Mononuclear cell (primary cell): ENCODE data around the gene CHST11. TPM values are rescaled to one million over a fixed set of nuclear protein-coding genes. Genes with fewer than 3 reads are reported as not detected.

Source experiments
- H3K27me3 ChIP-seq: 2 replicates; pipeline ENCODE4 v1.6.0; 2011; ENCODE audit warnings: low read length, control low read depth; ENCODE audit not compliant: insufficient read depth
- H3K4me1 ChIP-seq: 2 replicates; pipeline ENCODE4 v1.5.1; 2011; ENCODE audit warnings: mild to moderate bottlenecking, low read length, control low read depth; ENCODE audit not compliant: insufficient read depth
- H3K4me3 ChIP-seq: 2 replicates; pipeline ENCODE4 v1.5.1; 2011; ENCODE audit warnings: mild to moderate bottlenecking, low read length, moderate library complexity
- H3K9me3 ChIP-seq: 2 replicates; pipeline ENCODE4 v1.5.1; 2011; ENCODE audit warnings: low read depth, mild to moderate bottlenecking, control low read depth, low read length
- total RNA-seq: library from RNA; depleted of rRNA; stranded (reverse); fragments of >200 nt; gene quantifications from one replicate; pipeline ENCODE4 v1.2.3, GENCODE V29; 2012

The CHST11 gene
- total RNA-seq, 1 donor, result 83.7 TPM

- H3K9me3 ChIP-seq, result no peaks in the 10 kb centered on the region
- H3K27me3 ChIP-seq, result no peaks in the 10 kb centered on the region
- peaks cover 83% of the 10 kb centered on the region for H3K4me1 ChIP-seq
- H3K4me3 ChIP-seq, result no peak overlapping the region
Observed at GRCh38 chr12:104494137-104494792, 37.5 kb downstream of the CHST11 start.

DNA sequence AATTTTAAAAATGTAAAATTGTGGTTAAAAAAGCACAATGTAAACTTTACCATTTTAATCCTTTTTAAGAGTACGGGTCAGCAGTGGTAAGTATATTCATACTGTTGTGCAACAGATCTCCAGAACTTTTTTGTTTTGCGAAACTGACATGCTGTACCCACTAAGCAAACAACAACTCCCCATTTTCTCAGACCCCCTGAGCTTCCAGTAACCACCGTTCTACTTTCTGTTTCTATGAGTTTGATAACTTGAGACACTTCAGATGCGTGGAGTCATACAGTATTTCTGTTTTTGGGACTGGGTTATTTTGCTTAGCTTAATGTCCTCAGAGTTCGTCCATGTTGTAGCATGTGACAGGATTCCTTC, 38.0 kb downstream of the CHST11 start:
- peaks cover 85% of the 10 kb centered on the region for H3K4me1 ChIP-seq
- no peaks in the 10 kb centered on the region for H3K9me3 ChIP-seq
- H3K27me3 ChIP-seq, result no peaks in the 10 kb centered on the region
- H3K4me3 ChIP-seq, result no peak overlapping the region

DNA sequence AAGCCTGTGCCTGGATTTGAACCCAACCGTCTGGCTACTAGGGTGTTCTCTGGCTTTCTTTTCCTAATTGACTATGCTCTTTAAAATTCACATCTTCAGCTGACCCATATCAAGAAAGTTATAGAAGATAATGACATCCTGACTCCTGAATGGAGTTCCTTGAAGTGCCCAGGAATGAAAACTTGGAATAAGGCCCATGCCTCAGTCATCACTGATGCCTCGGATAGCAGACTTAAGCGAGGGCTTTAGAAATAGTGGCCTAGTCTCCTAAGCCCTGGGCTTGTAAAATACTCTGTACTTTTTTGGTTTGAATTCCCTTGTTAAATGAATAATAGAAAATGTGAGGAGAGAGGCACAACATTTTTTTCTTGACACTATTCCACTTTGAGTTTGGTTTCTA, 39.0 kb downstream of the CHST11 start:
- H3K4me3 ChIP-seq, result no peak overlapping the region
- no peaks in the 10 kb centered on the region for H3K9me3 ChIP-seq
- no peaks in the 10 kb centered on the region for H3K27me3 ChIP-seq
- H3K4me1 ChIP-seq, result peaks cover 85% of the 10 kb centered on the region

DNA sequence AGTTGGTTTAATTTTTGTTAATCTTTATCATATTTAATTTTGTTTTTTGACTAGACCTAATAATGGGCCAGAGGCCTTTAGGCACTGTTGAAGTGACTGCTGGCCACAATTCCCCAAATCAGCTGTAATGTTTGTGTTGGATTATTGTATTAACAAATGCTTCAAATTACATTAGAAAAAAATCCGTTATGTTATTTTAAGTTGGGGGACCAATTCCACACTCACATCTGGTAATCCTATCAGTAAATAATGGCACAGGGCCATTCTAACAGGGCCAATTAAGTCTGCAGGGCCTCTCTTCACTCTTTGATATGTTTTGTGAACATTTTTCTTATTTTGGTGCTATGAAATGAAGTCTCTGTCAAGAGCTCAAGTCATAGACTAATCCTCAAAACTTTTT, 39.6 kb downstream of the CHST11 start:
- Histone ChIP-seq H3K4me1 (peaks cover 84% of the 10 kb centered on the region), H3K9me3 (no peaks in the 10 kb centered on the region), H3K27me3 (no peaks in the 10 kb centered on the region), H3K4me3 (no peak overlapping the region)

GRCh38 chr12:104498211-104498801, 41.6 kb downstream of the CHST11 start:
- Histone ChIP-seq H3K4me1 (peaks cover 86% of the 10 kb centered on the region), H3K4me3 (no peak overlapping the region), H3K9me3 (no peaks in the 10 kb centered on the region), H3K27me3 (no peaks in the 10 kb centered on the region)

DNA sequence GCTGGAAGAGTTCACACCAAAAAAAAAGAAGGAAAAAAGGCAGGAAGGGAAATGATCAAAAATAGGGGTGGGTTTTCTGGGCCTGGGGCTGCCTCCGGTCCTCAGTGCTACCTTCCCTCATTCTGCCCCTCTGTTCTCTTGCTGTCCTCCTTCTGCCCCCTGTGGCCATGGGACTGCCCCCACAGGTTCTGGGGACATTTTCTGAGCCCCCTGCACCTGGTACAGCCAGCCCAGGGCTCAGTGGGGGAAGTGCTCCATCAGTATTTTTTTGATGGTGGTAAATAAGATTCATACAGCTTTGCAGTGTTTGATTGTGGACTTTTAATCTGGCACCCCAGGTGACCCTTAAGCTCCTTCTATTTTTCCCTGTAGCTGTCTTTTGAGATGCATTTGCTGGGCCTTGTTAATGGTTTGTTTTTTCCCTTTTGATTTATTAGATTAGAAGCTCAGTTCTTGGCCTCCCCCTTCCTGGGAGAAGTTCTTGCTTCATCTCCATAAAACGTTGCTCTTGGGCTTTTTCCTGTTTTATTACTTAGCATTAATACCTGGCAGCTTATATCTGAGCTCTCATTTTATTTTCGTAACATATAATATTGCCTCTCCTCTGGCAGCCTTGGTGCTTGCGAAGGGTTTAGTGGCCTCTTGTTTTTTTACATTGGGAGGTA, 43.1 kb downstream of the CHST11 start:
- Histone ChIP-seq H3K9me3 (no peaks in the 10 kb centered on the region), H3K4me3 (no peak overlapping the region), H3K4me1 (peaks cover 80% of the 10 kb centered on the region), H3K27me3 (no peaks in the 10 kb centered on the region)

DNA sequence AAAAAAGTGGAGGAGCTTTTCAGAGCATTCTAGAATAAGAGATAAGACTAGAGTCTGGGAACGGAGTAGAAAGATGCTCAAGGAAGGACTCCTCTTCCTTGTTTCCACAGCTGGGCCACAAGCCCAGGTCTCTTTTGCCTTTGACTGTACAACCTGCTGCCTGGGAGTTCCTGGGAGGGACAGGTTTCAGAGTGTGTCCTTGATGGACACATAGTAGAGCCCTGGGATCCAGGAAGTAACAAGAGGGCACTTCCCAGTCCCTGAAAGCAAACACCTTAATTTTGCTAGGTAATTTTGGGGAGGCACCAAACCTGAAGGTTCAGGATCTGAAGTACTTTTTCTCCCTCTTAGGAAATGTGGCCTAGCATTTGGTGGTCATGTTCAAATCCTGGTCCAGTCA, 44.4 kb downstream of the CHST11 start:
- no peak overlapping the region for H3K4me3 ChIP-seq
- H3K27me3 ChIP-seq, result no peaks in the 10 kb centered on the region
- H3K9me3 ChIP-seq, result no peaks in the 10 kb centered on the region
- H3K4me1 ChIP-seq, result peaks cover 79% of the 10 kb centered on the region

DNA sequence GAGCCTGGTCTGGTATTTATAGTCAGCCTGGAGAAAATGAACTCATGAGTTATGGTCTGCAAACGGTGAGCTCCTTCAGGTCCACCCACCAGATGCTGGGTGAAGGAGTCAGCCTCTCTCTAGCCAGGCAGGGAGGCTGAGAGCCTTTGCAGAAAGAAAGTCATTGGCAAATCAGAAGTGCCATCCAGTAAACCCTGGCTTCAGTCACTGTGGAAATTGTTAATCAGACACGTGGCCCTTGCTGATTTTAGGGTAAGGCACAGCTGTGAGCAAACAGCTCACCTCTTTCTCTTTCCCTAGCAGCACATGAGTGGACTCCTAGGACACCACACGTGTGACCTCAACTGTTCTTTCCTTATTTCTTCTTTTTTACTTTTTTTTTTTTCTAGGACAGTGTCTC, 44.9 kb downstream of the CHST11 start:
- H3K4me1 ChIP-seq, result peaks cover 83% of the 10 kb centered on the region
- H3K9me3 ChIP-seq, result no peaks in the 10 kb centered on the region
- H3K27me3 ChIP-seq, result no peaks in the 10 kb centered on the region
- no peak overlapping the region for H3K4me3 ChIP-seq

DNA sequence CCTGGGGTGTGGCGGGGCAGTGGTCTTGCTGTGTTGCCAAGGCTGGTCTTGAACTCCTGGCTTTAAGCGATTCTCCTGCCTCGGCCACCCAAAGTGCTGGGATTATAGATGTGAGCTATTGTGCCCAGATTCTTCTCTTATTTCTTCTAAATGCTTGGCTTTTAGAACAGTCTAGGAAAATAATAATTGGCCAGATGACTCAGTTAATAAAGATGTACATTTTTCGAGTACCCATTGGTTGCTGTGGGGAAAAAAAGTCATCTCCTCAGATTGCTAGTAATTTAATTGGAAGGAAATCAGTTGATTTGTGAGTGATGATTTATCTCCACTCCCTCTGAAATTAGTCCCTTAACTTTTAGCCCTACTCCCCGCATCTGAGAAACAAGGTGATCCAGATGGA, 45.5 kb downstream of the CHST11 start:
- Histone ChIP-seq H3K4me1 (peaks cover 83% of the 10 kb centered on the region), H3K9me3 (no peaks in the 10 kb centered on the region), H3K4me3 (no peak overlapping the region), H3K27me3 (no peaks in the 10 kb centered on the region)

- peaks cover 83% of the 10 kb centered on the region for H3K4me1 ChIP-seq
- H3K27me3 ChIP-seq, result no peaks in the 10 kb centered on the region
- no peaks in the 10 kb centered on the region for H3K9me3 ChIP-seq
- no peak overlapping the region for H3K4me3 ChIP-seq
Observed at GRCh38 chr12:104502638-104503037, 45.9 kb downstream of the CHST11 start.

- peaks cover 83% of the 10 kb centered on the region for H3K4me1 ChIP-seq
- no peak overlapping the region for H3K4me3 ChIP-seq
- no peaks in the 10 kb centered on the region for H3K27me3 ChIP-seq
- H3K9me3 ChIP-seq, result no peaks in the 10 kb centered on the region
Observed at GRCh38 chr12:104503191-104503590, 46.4 kb downstream of the CHST11 start.

DNA sequence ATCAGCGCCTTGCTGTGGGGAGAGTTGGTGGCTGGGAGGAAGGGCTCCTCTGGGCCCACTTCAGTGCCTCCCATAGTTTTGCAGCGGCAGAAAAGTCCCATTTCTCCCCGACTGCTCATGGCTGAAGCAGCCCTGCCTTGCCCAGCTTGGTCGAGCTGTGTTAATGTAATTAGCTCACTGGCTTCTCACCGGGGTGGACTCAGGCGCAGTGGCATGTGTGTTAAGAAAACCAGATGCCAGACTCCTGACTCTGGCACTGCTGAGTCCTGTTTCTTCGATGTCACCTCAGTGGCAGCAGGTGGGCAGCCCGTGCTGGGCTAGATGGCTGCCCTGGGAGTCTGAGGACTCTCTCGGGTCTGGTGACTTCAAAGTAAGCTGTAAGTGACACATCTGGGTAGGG, 47.4 kb downstream of the CHST11 start:
- Histone ChIP-seq H3K9me3 (no peaks in the 10 kb centered on the region), H3K4me3 (no peak overlapping the region), H3K4me1 (peaks cover 83% of the 10 kb centered on the region), H3K27me3 (no peaks in the 10 kb centered on the region)

- no peak overlapping the region for H3K4me3 ChIP-seq
- H3K27me3 ChIP-seq, result no peaks in the 10 kb centered on the region
- peaks cover 82% of the 10 kb centered on the region for H3K4me1 ChIP-seq
- no peaks in the 10 kb centered on the region for H3K9me3 ChIP-seq
Observed at GRCh38 chr12:104505095-104505818, 48.5 kb downstream of the CHST11 start.

- peaks cover 83% of the 10 kb centered on the region for H3K4me1 ChIP-seq
- H3K9me3 ChIP-seq, result no peaks in the 10 kb centered on the region
- H3K4me3 ChIP-seq, result no peak overlapping the region
- no peaks in the 10 kb centered on the region for H3K27me3 ChIP-seq
Observed at GRCh38 chr12:104506676-104507401, 50.1 kb downstream of the CHST11 start.

DNA sequence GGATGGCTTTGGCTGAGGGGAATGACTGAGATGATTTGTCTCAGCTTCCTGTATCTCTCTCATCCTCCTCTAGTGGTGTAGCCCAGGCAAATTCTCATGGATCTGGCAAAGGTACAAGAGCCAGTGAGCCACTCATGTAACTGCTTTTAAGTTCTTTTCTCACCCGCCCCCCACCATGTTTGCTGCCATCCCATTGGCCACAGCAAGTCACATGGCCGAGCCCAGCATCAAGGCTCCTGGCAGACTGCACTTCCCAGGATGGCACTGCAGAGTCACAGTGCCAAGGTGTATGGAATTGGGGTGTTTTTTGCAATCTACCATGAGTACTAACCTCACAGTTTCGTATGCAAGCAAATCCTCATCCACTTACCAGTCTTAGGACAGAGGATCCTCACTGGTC, 50.9 kb downstream of the CHST11 start:
- Histone ChIP-seq H3K4me1 (peaks cover 78% of the 10 kb centered on the region), H3K9me3 (no peaks in the 10 kb centered on the region), H3K4me3 (no peak overlapping the region)

More for the DNA sequence above, 50.9 kb downstream of the CHST11 start:
- no peaks in the 10 kb centered on the region for H3K27me3 ChIP-seq
